K562 (cell line): Measurements from ENCODE around the gene DHX35. TPM values are rescaled to one million over a fixed set of nuclear protein-coding genes. Genes with fewer than 3 reads are reported as not detected.
A peak's percentile ranks its signal among the peaks of the same experiment; 100 is the strongest.

Source experiments
- ATAC-seq: fragments of 200-7000 bp; cut with Tn5 transposase; 3 replicates; pipeline ENCODE4 v1.9.1; 2020; ENCODE audit warnings: moderate library complexity
- BruUV-seq: library from RNA; stranded (reverse); fragments of 400-500 nt; replicated peaks from 2 replicates; lab custom pipeline; 2021; lab: Mats Ljungman, UMichigan
- CTCF ChIA-PET: fragments of 300-600 bp; formaldehyde crosslinking; extraction: SDS; loops from one replicate; lab custom pipeline; 2021; ENCODE audit warnings: low intra/inter-chr PET ratio; lab: Yijun Ruan, JAX
- POLR2A ChIA-PET: fragments of 300-600, 350-650 bp; sonication (Branson Sonifier 250); formaldehyde crosslinking; extraction: SDS; loops from one replicate; lab custom pipeline; 2021; ENCODE audit warnings: antibody characterized with exemption, inconsistent platforms; lab: Yijun Ruan, JAX
- DNase-seq, 4 experiments: peaks; one replicate each; pipeline versions ENCODE4 v3.0.0 to v3.0.0-alpha.2; 2011 to 2018; ENCODE audit warnings: low spot score in 3 of 4, mixed read lengths in 3 of 4; ENCODE audit errors: extremely low read depth in 1 of 4
- FAIRE-seq: peaks from 2 replicates; lab custom pipeline; 2011; peaks lifted over from hg19 to GRCh38; lab: Jason Lieb, UNC
- H2AFZ ChIP-seq: 2 replicates; pipeline ENCODE4 v1.6.0; 2011; ENCODE audit warnings: low read depth, low read length, control low read depth, inconsistent platforms
- H3K27ac ChIP-seq: fragments of 200-600 bp; 3 replicates; pipeline ENCODE4 v1.8.0; 2011; ENCODE audit warnings: low read depth, mild to moderate bottlenecking, control low read depth, inconsistent platforms, low read length, moderate library complexity, mixed read lengths; ENCODE audit errors: extremely low read depth
- H3K27me3 ChIP-seq, 2 experiments: fragments of 300-600 bp in 1 of 2; 2 replicates in 1 of 2; 3 replicates in 1 of 2; pipeline versions ENCODE4 v1.6.0 to v1.8.0; 2011; ENCODE audit warnings: inconsistent platforms in 2 of 2, low read length in 2 of 2, mild to moderate bottlenecking in 1 of 2, mixed read lengths in 1 of 2, moderate library complexity in 1 of 2; ENCODE audit not compliant: control insufficient read depth in 2 of 2, insufficient read depth in 2 of 2
- H3K36me3 ChIP-seq: fragments of 300-600 bp; 3 replicates; pipeline ENCODE4 v1.8.0; 2011; ENCODE audit warnings: mild to moderate bottlenecking, low read length, inconsistent platforms; ENCODE audit not compliant: control insufficient read depth, insufficient read depth
- H3K4me1 ChIP-seq, 2 experiments: fragments of 200-600 bp in 1 of 2; replicated peaks in 1 of 2; 2 replicates in 1 of 2; 3 replicates in 1 of 2; pipeline versions ENCODE4 v1.5.1 to v1.8.0; 2011; ENCODE audit warnings: inconsistent platforms in 2 of 2, low read length in 2 of 2, mild to moderate bottlenecking in 1 of 2, mixed read lengths in 1 of 2, moderate library complexity in 1 of 2; ENCODE audit not compliant: control insufficient read depth in 2 of 2, insufficient read depth in 2 of 2
- H3K4me2 ChIP-seq: 2 replicates; pipeline ENCODE4 v1.6.1; 2011; ENCODE audit warnings: low read length, control low read depth, inconsistent platforms, mixed read lengths; ENCODE audit not compliant: insufficient read depth
- H3K4me3 ChIP-seq: fragments of 200-600 bp; sonication (generic), shearing (Covaris generic); 2 replicates; pipeline ENCODE4 v1.5.1; 2016; ENCODE audit warnings: control low read depth, inconsistent platforms
- H3K79me2 ChIP-seq: fragments of 200-600 bp; 3 replicates; pipeline ENCODE4 v1.8.0; 2011; ENCODE audit warnings: low read length, inconsistent platforms; ENCODE audit not compliant: control insufficient read depth, insufficient read depth
- H3K9ac ChIP-seq, 2 experiments: 2 replicates each; pipeline versions ENCODE4 v1.6.0 to v1.6.1; 2011; ENCODE audit warnings: low read depth in 2 of 2, low read length in 2 of 2, control low read depth in 1 of 2, inconsistent platforms in 1 of 2, mild to moderate bottlenecking in 1 of 2, mixed read lengths in 1 of 2; ENCODE audit not compliant: insufficient read depth in 1 of 2
- H3K9me1 ChIP-seq: one replicate; pipeline ENCODE4 v1.6.0; 2011; ENCODE audit warnings: inconsistent platforms, mild to moderate bottlenecking, low read length, moderate library complexity; ENCODE audit not compliant: control insufficient read depth, insufficient read depth
- H3K9me3 ChIP-seq: replicated peaks from 2 replicates; pipeline ENCODE4 v1.5.1; 2011; ENCODE audit warnings: low read depth, low read length, inconsistent platforms; ENCODE audit not compliant: control insufficient read depth, insufficient read depth
- H4K20me1 ChIP-seq: replicated peaks from 2 replicates; pipeline ENCODE4 v1.6.1; 2011; ENCODE audit warnings: low read length, inconsistent platforms, mixed read lengths; ENCODE audit not compliant: control insufficient read depth, insufficient read depth
- ERF ChIP-seq: fragments of 450-650 bp; formaldehyde crosslinking; IDR thresholded peaks from 2 replicates; pipeline ENCODE4 v1.4.0; 2020; ENCODE audit warnings: mild to moderate bottlenecking, mixed read lengths
- JUN ChIP-seq, 2 experiments: sonication (generic) in 1 of 2; formaldehyde crosslinking in 1 of 2; IDR thresholded peaks; 2 replicates each; pipeline versions ENCODE4 v1.6.1 to v1.8.0; 2012 to 2022; ENCODE audit warnings: borderline replicate concordance in 2 of 2, mild to moderate bottlenecking in 2 of 2, improper control_type of control experiment in 1 of 2, low read depth in 1 of 2, low read length in 1 of 2, missing genetic modification reagents in 1 of 2
- KLF1 ChIP-seq: fragments of 450-650 bp; IDR thresholded peaks from 2 replicates; pipeline ENCODE4 v1.6.1; 2016; ENCODE audit warnings: missing genetic modification characterization, missing compliant biosample characterization
- NFXL1 ChIP-seq: fragments of 450-650 bp; formaldehyde crosslinking; IDR thresholded peaks from 2 replicates; pipeline ENCODE4 v1.4.0; 2021; ENCODE audit warnings: mild to moderate bottlenecking
- SMAD4 ChIP-seq: fragments of 250-450 bp; sonication (Bioruptor Pico); conservative IDR thresholded peaks from 2 replicates; pipeline ENCODE4 v1.8.0; 2021; ENCODE audit warnings: inconsistent platforms, mild to moderate bottlenecking, moderate library complexity
- TBL1XR1 ChIP-seq, 2 experiments: IDR thresholded peaks; 2 replicates each; pipeline ENCODE4 v1.6.1; 2012; ENCODE audit warnings: improper control_type of control experiment in 2 of 2, low read length in 2 of 2, mild to moderate bottlenecking in 1 of 2
- ZNF699 ChIP-seq: fragments of 250-450 bp; sonication (Bioruptor Pico); IDR thresholded peaks from 2 replicates; pipeline ENCODE4 v1.8.0; 2021; ENCODE audit warnings: mild to moderate bottlenecking, moderate library complexity; ENCODE audit not compliant: insufficient replicate concordance
- WGBS: fragments of 100-300 bp; shearing (Covaris generic); methylation state at CpG from one replicate; pipeline ENCODE4 v1.1.6; 2016; ENCODE audit warnings: low coverage, mixed read lengths; ENCODE audit not compliant: insufficient coverage; ENCODE audit errors: missing lambda C conversion rate; 5-methylcytosine and 5-hydroxymethylcytosine counted together
- in situ Hi-C: fragments of 300-500 bp; cut with MboI; formaldehyde crosslinking; loops from 4 replicates; pipeline ENCODE4 v1.15.0; 2018; ENCODE audit warnings: inconsistent platforms, mixed read lengths
- intact Hi-C: fragments of 100-400 bp; cut with micrococcal nuclease; formaldehyde crosslinking; loops from 2 replicates; pipeline ENCODE4 v1.14.2; 2022
- polyA plus RNA-seq, 8 experiments: library from polyadenylated mRNA; depleted of rRNA in 4 of 8; stranded (reverse) in 5 of 8; unstranded in 3 of 8; fragments of >200 nt; fragmentation: Nextera tagmentation in 2 of 8; fragmentation: Illumina TruSeq in 1 of 8; extraction: Ambion mirVana in 2 of 8; extraction: Trizol in 1 of 8; gene quantifications; 2 replicates each; pipeline versions ENCODE4 v1.2.1 to v1.2.3, GENCODE V29; 2011 to 2014; ENCODE audit warnings: inconsistent platforms in 1 of 8, missing spikeins in 1 of 8
- total RNA-seq, 7 experiments: library from RNA; depleted of rRNA in 6 of 7; stranded (reverse); fragments of >200 nt in 6 of 7; fragmentation: Illumina TruSeq in 2 of 7; extraction: Trizol in 2 of 7; gene quantifications; 2 replicates each; pipeline versions ENCODE4 v1.2.1 to v1.2.3, GENCODE V29; 2011 to 2021; ENCODE audit warnings: low replicate concordance in 1 of 7
- TF ChIP-seq, protein P1 (sequence below): fragments of 450-650 bp; IDR thresholded peaks from 2 replicates; pipeline ENCODE4 v1.6.1; 2016; ENCODE audit warnings: mild to moderate bottlenecking, moderate library complexity

Gene DHX35
- total and polyA plus RNA-seq, 9 of the 15 experiments (the other 6 are each of a cell fraction or from before 2014, with no cell fraction given): 6.5 to 25.6 (median 16.9) TPM

DNA sequence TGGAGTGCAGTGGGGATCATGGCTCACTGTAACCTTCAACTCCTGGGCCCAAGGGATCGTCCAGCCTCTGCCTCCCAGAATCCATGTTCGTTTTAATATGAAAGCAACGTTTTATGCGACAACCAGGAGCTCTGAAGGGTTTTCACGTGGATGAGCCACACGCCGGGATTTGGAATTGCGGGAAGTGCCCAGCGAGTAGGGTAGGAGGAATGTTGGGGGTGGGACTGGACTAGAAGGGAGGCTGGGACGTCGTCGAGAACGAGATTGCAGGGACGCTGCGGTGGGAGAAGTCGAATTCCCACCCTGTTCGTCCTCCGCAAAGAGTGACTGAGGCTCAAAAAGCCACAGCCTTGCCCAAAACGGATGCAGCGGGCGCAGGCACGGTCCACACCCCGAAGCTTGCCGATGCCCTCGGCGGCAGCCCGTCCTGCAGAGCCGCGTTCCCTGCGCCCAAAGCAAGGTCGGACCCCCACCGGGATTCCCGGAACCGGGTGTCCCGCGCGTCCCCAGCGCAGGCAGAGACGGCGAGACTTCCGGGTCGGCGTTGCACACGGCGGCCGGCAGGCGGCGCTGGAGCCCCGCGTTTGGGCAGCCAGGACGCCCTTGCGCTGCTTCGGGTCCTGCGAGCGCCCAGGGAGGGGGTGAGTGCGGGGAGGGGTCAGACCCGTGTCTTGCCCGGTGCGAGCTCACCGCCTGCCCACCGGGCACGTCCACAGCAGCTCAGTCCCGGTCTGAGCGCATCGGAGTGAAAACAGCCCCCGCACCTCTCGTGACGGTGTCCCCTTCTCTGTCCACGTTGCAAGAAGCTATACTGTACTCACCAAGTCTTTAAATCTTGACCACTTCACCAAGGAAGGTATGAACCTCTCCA, 87.8 kb downstream of the DHX35 start:
- H3K4me3 ChIP-seq: peak overlapping the region; percentile 55
- peak overlapping the region; percentile 76 to 95 for H3K9ac ChIP-seq
- H3K27me3 ChIP-seq: peaks cover 0 to 6% of the 10 kb centered on the region in 2 experiments; a peak in 3 of 5 replicates
- no TSS peak for BruUV-seq
- FAIRE-seq (peak; percentile 80), ATAC-seq (peak; percentile 94), DNase-seq (peak; percentile 80 to 89 (median 87))
- in situ Hi-C loops (loop anchor here (10.0 kb wide), 1 partner anchor 405 kb away; no protein-coding TSS in a partner anchor), intact Hi-C loops (loop anchor here (1.0 to 10.0 kb wide), 5 partner anchors 31 to 403 kb away; partner anchors contain the start of gene SLC32A1)
- H3K36me3 ChIP-seq: no peaks in the 10 kb centered on the region
- peak overlapping the region; percentile 65 for H3K27ac ChIP-seq
- H3K4me1 ChIP-seq: peaks cover 8 to 16% of the 10 kb centered on the region in 2 experiments
- 6% methylated on average over 63 of the region's 69 CpGs for WGBS
- H3K79me2 ChIP-seq: no peaks in the 10 kb centered on the region
- POLR2A ChIA-PET: interaction anchor here (0.6 to 2.5 kb wide), 9 partner anchors 11 to 260 kb away, joined by 3 to 12 read pairs (median 4); partner anchors contain the start of gene FAM83D
- H3K9me3 ChIP-seq: no peaks in the 10 kb centered on the region
- H4K20me1 ChIP-seq: no peaks in the 10 kb centered on the region
- H3K9me1 ChIP-seq: no peaks in the 10 kb centered on the region
- CTCF ChIA-PET: interaction anchor here (0.6 to 4.9 kb wide), 8 partner anchors 14 to 1913 kb away, joined by 3 to 29 read pairs (median 3); partner anchors contain the start of gene FAM83D
- H3K4me2 ChIP-seq: peak overlapping the region; percentile 93
- peak overlapping the region; percentile 99 for H2AFZ ChIP-seq
- TF ChIP-seq ERF (CRISPR knock-in tag): 0 out of 2 replicates have a peak, but pooled peaks have one; percentile 64
- no peak for TF ChIP-seq JUN (IDR thresholded peaks at IDR 0.05; ENCODE audit: borderline replicate concordance, low read depth, low read length)
- TF ChIP-seq JUN (CRISPR knock-in tag; IDR thresholded peaks at IDR 0.05; ENCODE audit: borderline replicate concordance): no peak
- TF ChIP-seq KLF1 (tag): 0 out of 2 replicates have a peak, but pooled peaks have one; percentile 45
- no peak for TF ChIP-seq NFXL1 (CRISPR knock-in tag)
- TF ChIP-seq, protein P1, sequence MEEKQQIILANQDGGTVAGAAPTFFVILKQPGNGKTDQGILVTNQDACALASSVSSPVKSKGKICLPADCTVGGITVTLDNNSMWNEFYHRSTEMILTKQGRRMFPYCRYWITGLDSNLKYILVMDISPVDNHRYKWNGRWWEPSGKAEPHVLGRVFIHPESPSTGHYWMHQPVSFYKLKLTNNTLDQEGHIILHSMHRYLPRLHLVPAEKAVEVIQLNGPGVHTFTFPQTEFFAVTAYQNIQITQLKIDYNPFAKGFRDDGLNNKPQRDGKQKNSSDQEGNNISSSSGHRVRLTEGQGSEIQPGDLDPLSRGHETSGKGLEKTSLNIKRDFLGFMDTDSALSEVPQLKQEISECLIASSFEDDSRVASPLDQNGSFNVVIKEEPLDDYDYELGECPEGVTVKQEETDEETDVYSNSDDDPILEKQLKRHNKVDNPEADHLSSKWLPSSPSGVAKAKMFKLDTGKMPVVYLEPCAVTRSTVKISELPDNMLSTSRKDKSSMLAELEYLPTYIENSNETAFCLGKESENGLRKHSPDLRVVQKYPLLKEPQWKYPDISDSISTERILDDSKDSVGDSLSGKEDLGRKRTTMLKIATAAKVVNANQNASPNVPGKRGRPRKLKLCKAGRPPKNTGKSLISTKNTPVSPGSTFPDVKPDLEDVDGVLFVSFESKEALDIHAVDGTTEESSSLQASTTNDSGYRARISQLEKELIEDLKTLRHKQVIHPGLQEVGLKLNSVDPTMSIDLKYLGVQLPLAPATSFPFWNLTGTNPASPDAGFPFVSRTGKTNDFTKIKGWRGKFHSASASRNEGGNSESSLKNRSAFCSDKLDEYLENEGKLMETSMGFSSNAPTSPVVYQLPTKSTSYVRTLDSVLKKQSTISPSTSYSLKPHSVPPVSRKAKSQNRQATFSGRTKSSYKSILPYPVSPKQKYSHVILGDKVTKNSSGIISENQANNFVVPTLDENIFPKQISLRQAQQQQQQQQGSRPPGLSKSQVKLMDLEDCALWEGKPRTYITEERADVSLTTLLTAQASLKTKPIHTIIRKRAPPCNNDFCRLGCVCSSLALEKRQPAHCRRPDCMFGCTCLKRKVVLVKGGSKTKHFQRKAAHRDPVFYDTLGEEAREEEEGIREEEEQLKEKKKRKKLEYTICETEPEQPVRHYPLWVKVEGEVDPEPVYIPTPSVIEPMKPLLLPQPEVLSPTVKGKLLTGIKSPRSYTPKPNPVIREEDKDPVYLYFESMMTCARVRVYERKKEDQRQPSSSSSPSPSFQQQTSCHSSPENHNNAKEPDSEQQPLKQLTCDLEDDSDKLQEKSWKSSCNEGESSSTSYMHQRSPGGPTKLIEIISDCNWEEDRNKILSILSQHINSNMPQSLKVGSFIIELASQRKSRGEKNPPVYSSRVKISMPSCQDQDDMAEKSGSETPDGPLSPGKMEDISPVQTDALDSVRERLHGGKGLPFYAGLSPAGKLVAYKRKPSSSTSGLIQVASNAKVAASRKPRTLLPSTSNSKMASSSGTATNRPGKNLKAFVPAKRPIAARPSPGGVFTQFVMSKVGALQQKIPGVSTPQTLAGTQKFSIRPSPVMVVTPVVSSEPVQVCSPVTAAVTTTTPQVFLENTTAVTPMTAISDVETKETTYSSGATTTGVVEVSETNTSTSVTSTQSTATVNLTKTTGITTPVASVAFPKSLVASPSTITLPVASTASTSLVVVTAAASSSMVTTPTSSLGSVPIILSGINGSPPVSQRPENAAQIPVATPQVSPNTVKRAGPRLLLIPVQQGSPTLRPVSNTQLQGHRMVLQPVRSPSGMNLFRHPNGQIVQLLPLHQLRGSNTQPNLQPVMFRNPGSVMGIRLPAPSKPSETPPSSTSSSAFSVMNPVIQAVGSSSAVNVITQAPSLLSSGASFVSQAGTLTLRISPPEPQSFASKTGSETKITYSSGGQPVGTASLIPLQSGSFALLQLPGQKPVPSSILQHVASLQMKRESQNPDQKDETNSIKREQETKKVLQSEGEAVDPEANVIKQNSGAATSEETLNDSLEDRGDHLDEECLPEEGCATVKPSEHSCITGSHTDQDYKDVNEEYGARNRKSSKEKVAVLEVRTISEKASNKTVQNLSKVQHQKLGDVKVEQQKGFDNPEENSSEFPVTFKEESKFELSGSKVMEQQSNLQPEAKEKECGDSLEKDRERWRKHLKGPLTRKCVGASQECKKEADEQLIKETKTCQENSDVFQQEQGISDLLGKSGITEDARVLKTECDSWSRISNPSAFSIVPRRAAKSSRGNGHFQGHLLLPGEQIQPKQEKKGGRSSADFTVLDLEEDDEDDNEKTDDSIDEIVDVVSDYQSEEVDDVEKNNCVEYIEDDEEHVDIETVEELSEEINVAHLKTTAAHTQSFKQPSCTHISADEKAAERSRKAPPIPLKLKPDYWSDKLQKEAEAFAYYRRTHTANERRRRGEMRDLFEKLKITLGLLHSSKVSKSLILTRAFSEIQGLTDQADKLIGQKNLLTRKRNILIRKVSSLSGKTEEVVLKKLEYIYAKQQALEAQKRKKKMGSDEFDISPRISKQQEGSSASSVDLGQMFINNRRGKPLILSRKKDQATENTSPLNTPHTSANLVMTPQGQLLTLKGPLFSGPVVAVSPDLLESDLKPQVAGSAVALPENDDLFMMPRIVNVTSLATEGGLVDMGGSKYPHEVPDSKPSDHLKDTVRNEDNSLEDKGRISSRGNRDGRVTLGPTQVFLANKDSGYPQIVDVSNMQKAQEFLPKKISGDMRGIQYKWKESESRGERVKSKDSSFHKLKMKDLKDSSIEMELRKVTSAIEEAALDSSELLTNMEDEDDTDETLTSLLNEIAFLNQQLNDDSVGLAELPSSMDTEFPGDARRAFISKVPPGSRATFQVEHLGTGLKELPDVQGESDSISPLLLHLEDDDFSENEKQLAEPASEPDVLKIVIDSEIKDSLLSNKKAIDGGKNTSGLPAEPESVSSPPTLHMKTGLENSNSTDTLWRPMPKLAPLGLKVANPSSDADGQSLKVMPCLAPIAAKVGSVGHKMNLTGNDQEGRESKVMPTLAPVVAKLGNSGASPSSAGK: 0 out of 2 replicates have a peak, but pooled peaks have one; percentile 7
- TF ChIP-seq ZNF699 (CRISPR knock-in tag): no peak
- peak; percentile 81 for TF ChIP-seq SMAD4
- peak in 1 of 2 experiments; percentile 54; a peak in 1 of 4 replicates for TF ChIP-seq TBL1XR1 (IDR thresholded peaks at IDR 0.05; ENCODE audit: low read length in 2 of 2)
